ENCODE data around the gene ABR. TPM values are rescaled to one million over a fixed set of nuclear protein-coding genes. Genes with fewer than 3 reads are reported as not detected.
A peak's percentile ranks its signal among the peaks of the same experiment; 100 is the strongest.

Gene ABR
- total and polyA plus RNA-seq, 12 donors: 5.3 to 152 (median 105) TPM

GRCh38 chr17:1110862-1111598 is 68.8 kb downstream of the ABR start:
- TF ChIP-seq CTCF (IDR thresholded peaks at IDR 0.05) (no peak), POLR2A (IDR thresholded peaks at IDR 0.05) (no peak)
- peak overlapping the region in 4 of 5 donors; percentile 37 to 94 (median 62) for H3K27ac ChIP-seq
- peak in 6 of 7 donors; percentile 66 to 84 (median 78) for DNase-seq
- H3K4me3 ChIP-seq: no peak overlapping the region
- intact Hi-C loops (cut with DNase I): no loop called here
- H3K36me3 ChIP-seq (replicated peaks in 1 of 2): no peaks in the 10 kb centered on the region
- H3K9me3 ChIP-seq (replicated peaks in 1 of 3): no peaks in the 10 kb centered on the region
- H3K4me1 ChIP-seq (replicated peaks in 1 of 2): peaks cover 27 to 45% of the 10 kb centered on the region in 2 donors
- 47 to 54% (median 50%) methylated on average over 9 to 19 of the region's 19 CpGs for WGBS, 4 donors
- no peaks in the 10 kb centered on the region for H3K27me3 ChIP-seq

- H3K4me1 ChIP-seq (replicated peaks in 1 of 2): peaks cover 24 to 46% of the 10 kb centered on the region in 2 donors
- DNase-seq: no peak
- peak overlapping the region in 2 of 5 donors; percentile 79 to 94 for H3K27ac ChIP-seq
- WGBS, 4 donors: 54 to 71% (median 61%) methylated on average over 2 to 3 of the region's 3 CpGs
- H3K27me3 ChIP-seq: no peaks in the 10 kb centered on the region
- H3K9me3 ChIP-seq (replicated peaks in 1 of 3): no peaks in the 10 kb centered on the region
- no peak overlapping the region for H3K4me3 ChIP-seq
- H3K36me3 ChIP-seq (replicated peaks in 1 of 2): no peaks in the 10 kb centered on the region
- TF ChIP-seq POLR2A (IDR thresholded peaks at IDR 0.05) (no peak), CTCF (IDR thresholded peaks at IDR 0.05) (no peak)
- intact Hi-C loops (cut with DNase I): no loop called here
Observed at GRCh38 chr17:1110541-1110861, 69.3 kb downstream of the ABR start.

- Histone ChIP-seq H3K36me3 (replicated peaks in 1 of 2) (no peaks in the 10 kb centered on the region), H3K4me1 (replicated peaks in 1 of 2) (peaks cover 18 to 41% of the 10 kb centered on the region in 2 donors), H3K9me3 (replicated peaks in 1 of 3) (no peaks in the 10 kb centered on the region), H3K27me3 (no peaks in the 10 kb centered on the region), H3K4me3 (peak overlapping the region in 3 of 4 donors; percentile 24 to 96 (median 62)), H3K27ac (peak overlapping the region in 4 of 5 donors; percentile 56 to 94 (median 72))
- intact Hi-C loops (cut with DNase I): no loop called here
- TF ChIP-seq CTCF (IDR thresholded peaks at IDR 0.05) (no peak), POLR2A (IDR thresholded peaks at IDR 0.05) (no peak)
- 24 to 76% (median 51%) methylated on average over 9 to 34 of the region's 34 CpGs for WGBS, 4 donors
- DNase-seq: peak in 1 of 7 donors; percentile 40
Observed at GRCh38 chr17:1109606-1110540, 69.9 kb downstream of the ABR start.

All from adrenal gland (tissue), 12 donors.